H9 (cell line): ENCODE measurements around the gene ASTN2. TPM values are rescaled to one million over a fixed set of nuclear protein-coding genes. Genes with fewer than 3 reads are reported as not detected.

Source experiments
- DNase-seq: peaks from one replicate; pipeline ENCODE4 v3.0.0-alpha.2; 2017
- H2AFZ ChIP-seq: one replicate; pipeline ENCODE4 v1.6.1; 2013; ENCODE audit warnings: mild to moderate bottlenecking, low read length, control low read depth, moderate library complexity
- H2AK5ac ChIP-seq: 2 replicates; pipeline ENCODE4 v1.6.1; 2013; ENCODE audit warnings: low read length, control low read depth, mixed read lengths; ENCODE audit not compliant: insufficient read length
- H2BK120ac ChIP-seq: one replicate; pipeline ENCODE4 v1.6.1; 2013; ENCODE audit warnings: low read depth, mild to moderate bottlenecking, low read length, control low read depth, inconsistent platforms; ENCODE audit not compliant: poor library complexity, severe bottlenecking
- H2BK12ac ChIP-seq: 2 replicates; pipeline ENCODE4 v1.6.1; 2013; ENCODE audit warnings: low read length, control low read depth, mixed read lengths, low read depth; ENCODE audit not compliant: insufficient read length
- H2BK15ac ChIP-seq: 2 replicates; pipeline ENCODE4 v1.6.1; 2013; ENCODE audit warnings: low read depth, low read length, control low read depth
- H2BK20ac ChIP-seq: one replicate; pipeline ENCODE4 v1.6.1; 2013; ENCODE audit warnings: low read depth, mild to moderate bottlenecking, low read length, control low read depth, inconsistent platforms; ENCODE audit not compliant: poor library complexity, severe bottlenecking
- H2BK5ac ChIP-seq: 2 replicates; pipeline ENCODE4 v1.6.1; 2013; ENCODE audit warnings: low read length, control low read depth, mixed read lengths; ENCODE audit not compliant: insufficient read length
- H3K14ac ChIP-seq: 2 replicates; pipeline ENCODE4 v1.6.1; 2013; ENCODE audit warnings: low read length, control low read depth; ENCODE audit not compliant: insufficient read depth
- H3K18ac ChIP-seq: 2 replicates; pipeline ENCODE4 v1.6.1; 2013; ENCODE audit warnings: low read depth, mild to moderate bottlenecking, mixed read lengths, low read length, control low read depth; ENCODE audit not compliant: insufficient read length
- H3K23ac ChIP-seq: 2 replicates; pipeline ENCODE4 v1.6.1; 2013; ENCODE audit warnings: low read length, control low read depth, mixed read lengths, low read depth; ENCODE audit not compliant: insufficient read length
- H3K23me2 ChIP-seq: 2 replicates; pipeline ENCODE4 v1.6.1; 2013; ENCODE audit warnings: low read depth, mild to moderate bottlenecking, mixed read lengths, low read length, control low read depth; ENCODE audit not compliant: insufficient read length, poor library complexity, severe bottlenecking
- H3K27ac ChIP-seq: 2 replicates; pipeline ENCODE4 v1.5.1; 2013; ENCODE audit warnings: low read length, control low read depth, mixed read lengths, low read depth; ENCODE audit not compliant: insufficient read length
- H3K27me3 ChIP-seq: 2 replicates; pipeline ENCODE4 v1.6.1; 2013; ENCODE audit warnings: low read length, control low read depth, inconsistent platforms; ENCODE audit not compliant: insufficient read depth
- H3K4ac ChIP-seq: 2 replicates; pipeline ENCODE4 v1.6.1; 2013; ENCODE audit warnings: low read depth, mild to moderate bottlenecking, control low read depth, inconsistent platforms, low read length, moderate library complexity
- H3K4me1 ChIP-seq: 2 replicates; pipeline ENCODE4 v1.6.1; 2013; ENCODE audit warnings: low read length, control low read depth, inconsistent platforms; ENCODE audit not compliant: insufficient read depth
- H3K4me2 ChIP-seq: 2 replicates; pipeline ENCODE4 v1.6.1; 2013; ENCODE audit warnings: low read length, control low read depth, mixed read lengths; ENCODE audit not compliant: insufficient read length, insufficient read depth
- H3K56ac ChIP-seq: 2 replicates; pipeline ENCODE4 v1.6.1; 2013; ENCODE audit warnings: low read depth, mild to moderate bottlenecking, mixed read lengths, low read length, control low read depth; ENCODE audit not compliant: insufficient read length
- H3K79me1 ChIP-seq: 2 replicates; pipeline ENCODE4 v1.6.1; 2013; ENCODE audit warnings: low read depth, mild to moderate bottlenecking, moderate library complexity, low read length, control low read depth, inconsistent platforms; ENCODE audit not compliant: insufficient read depth, poor library complexity, severe bottlenecking
- H3K79me2 ChIP-seq: 2 replicates; pipeline ENCODE4 v1.6.1; 2013; ENCODE audit warnings: low read length, control low read depth, inconsistent platforms; ENCODE audit not compliant: insufficient read depth
- H3K9ac ChIP-seq: 2 replicates; pipeline ENCODE4 v1.6.1; 2013; ENCODE audit warnings: low read length, control low read depth, mixed read lengths; ENCODE audit not compliant: insufficient read length; ENCODE audit errors: extremely low read depth
- H3K9me3 ChIP-seq: one replicate; pipeline ENCODE4 v1.6.1; 2013; ENCODE audit warnings: low read depth, low read length, inconsistent platforms; ENCODE audit not compliant: control insufficient read depth
- H3T11ph ChIP-seq: one replicate; pipeline ENCODE4 v1.6.1; 2013; ENCODE audit warnings: mild to moderate bottlenecking, low read length, control low read depth, inconsistent platforms
- H4K20me1 ChIP-seq: one replicate; pipeline ENCODE4 v1.6.1; 2013; ENCODE audit not compliant: control insufficient read depth, insufficient read length, insufficient read depth
- H4K5ac ChIP-seq: 2 replicates; pipeline ENCODE4 v1.6.1; 2013; ENCODE audit warnings: low read depth, mild to moderate bottlenecking, mixed read lengths, low read length, control low read depth; ENCODE audit not compliant: insufficient read length
- H4K8ac ChIP-seq: replicated peaks from 2 replicates; pipeline ENCODE4 v1.6.1; 2013; ENCODE audit warnings: low read length, control low read depth, mixed read lengths, low read depth; ENCODE audit not compliant: insufficient read length
- H4K91ac ChIP-seq: 2 replicates; pipeline ENCODE4 v1.6.1; 2013; ENCODE audit warnings: low read depth, mild to moderate bottlenecking, moderate library complexity, mixed read lengths, low read length, control low read depth; ENCODE audit not compliant: insufficient read length
- H3K27ac Mint-ChIP-seq, 3 experiments: 2 replicates in 2 of 3; 3 replicates in 1 of 3; pipeline ENCODE4 v1.8.0; 2020 to 2021; ENCODE audit warnings: mixed read lengths in 3 of 3, mild to moderate bottlenecking in 1 of 3, moderate library complexity in 1 of 3
- H3K27me3 Mint-ChIP-seq: 2 replicates; pipeline ENCODE4 v1.8.0; 2021; ENCODE audit warnings: low read depth, mild to moderate bottlenecking, moderate library complexity, mixed read lengths
- H3K36me3 Mint-ChIP-seq, 3 experiments: 2 replicates in 2 of 3; 3 replicates in 1 of 3; pipeline ENCODE4 v1.8.0; 2020 to 2021; ENCODE audit warnings: low read depth in 3 of 3, mixed read lengths in 3 of 3; ENCODE audit not compliant: insufficient read depth in 1 of 3
- H3K4me1 Mint-ChIP-seq, 2 experiments: 2 replicates each; pipeline ENCODE4 v1.8.0; 2020; ENCODE audit warnings: mixed read lengths in 2 of 2
- H3K4me3 Mint-ChIP-seq, 2 experiments: 2 replicates in 1 of 2; 3 replicates in 1 of 2; pipeline ENCODE4 v1.8.0; 2020 to 2021; ENCODE audit warnings: mild to moderate bottlenecking in 2 of 2, mixed read lengths in 2 of 2, moderate library complexity in 1 of 2
- H3K9me3 Mint-ChIP-seq, 2 experiments: 2 replicates in 1 of 2; 3 replicates in 1 of 2; pipeline ENCODE4 v1.8.0; 2020; ENCODE audit warnings: mild to moderate bottlenecking in 2 of 2, mixed read lengths in 2 of 2, moderate library complexity in 1 of 2
- total RNA-seq: library from RNA; stranded (reverse); gene quantifications from 2 replicates; pipeline ENCODE4 v1.2.1, GENCODE V29; 2021
- TF ChIP-seq, protein P1 (sequence below): fragments of 200-600 bp; sonication (generic); conservative IDR thresholded peaks from 3 replicates; pipeline ENCODE4 v1.8.0; 2021; ENCODE audit warnings: antibody characterized with exemption, mild to moderate bottlenecking

The ASTN2 gene
- total RNA-seq, 1 experiment from 2014 or later, result 9.7 TPM

DNA sequence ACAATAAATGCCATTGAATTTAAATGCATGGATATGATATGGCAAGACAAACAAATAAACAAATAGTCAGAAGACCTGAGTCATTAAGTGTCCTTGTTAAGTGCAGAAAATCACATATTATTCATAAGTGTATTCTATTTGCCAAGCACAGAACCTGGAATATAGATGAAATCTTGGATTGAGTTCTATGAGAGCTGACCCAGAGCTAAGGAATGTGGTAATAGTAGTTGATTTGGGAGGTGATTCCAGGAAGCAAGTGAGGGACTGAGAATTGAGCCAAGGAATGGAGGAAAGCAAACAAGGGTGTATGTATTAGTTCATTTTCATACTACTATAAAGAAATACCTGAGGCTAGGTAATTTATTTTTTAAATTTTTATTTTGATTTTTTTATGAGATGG, 518.9 kb downstream of the ASTN2 start:
- Histone ChIP-seq H3K9me3 (no peaks in the 10 kb centered on the region), H2AK5ac (no peak overlapping the region), H4K91ac (no peak overlapping the region), H3K14ac (no peak overlapping the region), H2BK120ac (no peak overlapping the region), H4K20me1 (no peaks in the 10 kb centered on the region), H2BK5ac (no peak overlapping the region), H3K4me1 (no peaks in the 10 kb centered on the region; the same call in 1 of the 2 replicates), H3K9ac (no peak overlapping the region), H3K56ac (no peak overlapping the region), H3T11ph (no peak overlapping the region), H3K79me2 (no peaks in the 10 kb centered on the region), H2AFZ (no peak overlapping the region), H2BK15ac (no peak overlapping the region), H3K4me2 (no peak overlapping the region), H3K23me2 (no peaks in the 10 kb centered on the region), H3K79me1 (no peaks in the 10 kb centered on the region), H3K27ac (no peak overlapping the region), H2BK20ac (no peak overlapping the region), H3K23ac (no peak overlapping the region), H4K5ac (no peak overlapping the region), H3K4ac (no peak overlapping the region), H3K27me3 (no peaks in the 10 kb centered on the region), H2BK12ac (no peak overlapping the region), H4K8ac (no peak overlapping the region), H3K18ac (no peak overlapping the region)
- Mint-ChIP-seq H3K4me3 (no peak overlapping the region), H3K9me3 (peaks cover 5 to 8% of the 10 kb centered on the region in 2 experiments; a peak in 3 of 5 replicates), H3K27ac (no peak overlapping the region), H3K36me3 (peaks cover 0 to 9% (median 7%) of the 10 kb centered on the region in 3 experiments; a peak in 4 of 7 replicates), H3K4me1 (peaks cover 24 to 29% of the 10 kb centered on the region in 2 experiments), H3K27me3 (no peaks in the 10 kb centered on the region)
- DNase-seq, result no peak
- TF ChIP-seq, protein P1, sequence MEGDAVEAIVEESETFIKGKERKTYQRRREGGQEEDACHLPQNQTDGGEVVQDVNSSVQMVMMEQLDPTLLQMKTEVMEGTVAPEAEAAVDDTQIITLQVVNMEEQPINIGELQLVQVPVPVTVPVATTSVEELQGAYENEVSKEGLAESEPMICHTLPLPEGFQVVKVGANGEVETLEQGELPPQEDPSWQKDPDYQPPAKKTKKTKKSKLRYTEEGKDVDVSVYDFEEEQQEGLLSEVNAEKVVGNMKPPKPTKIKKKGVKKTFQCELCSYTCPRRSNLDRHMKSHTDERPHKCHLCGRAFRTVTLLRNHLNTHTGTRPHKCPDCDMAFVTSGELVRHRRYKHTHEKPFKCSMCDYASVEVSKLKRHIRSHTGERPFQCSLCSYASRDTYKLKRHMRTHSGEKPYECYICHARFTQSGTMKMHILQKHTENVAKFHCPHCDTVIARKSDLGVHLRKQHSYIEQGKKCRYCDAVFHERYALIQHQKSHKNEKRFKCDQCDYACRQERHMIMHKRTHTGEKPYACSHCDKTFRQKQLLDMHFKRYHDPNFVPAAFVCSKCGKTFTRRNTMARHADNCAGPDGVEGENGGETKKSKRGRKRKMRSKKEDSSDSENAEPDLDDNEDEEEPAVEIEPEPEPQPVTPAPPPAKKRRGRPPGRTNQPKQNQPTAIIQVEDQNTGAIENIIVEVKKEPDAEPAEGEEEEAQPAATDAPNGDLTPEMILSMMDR, result no peak
